Transverse colon (tissue), 4 donors: ENCODE data around the gene MARCO. TPM values are rescaled to one million over a fixed set of nuclear protein-coding genes. Genes with fewer than 3 reads are reported as not detected.
"Not testable (repeated sequence)": the region's sequence is repeated elsewhere in the genome, so short reads cannot be mapped to it uniquely, and the experiment has no call there.

ENCODE experiments used
- DNase-seq: peaks from one replicate; pipeline ENCODE4 v3.0.0-alpha.2; 2019
- H3K27ac ChIP-seq, 4 donors: fragments of 200-600 bp; sonication (generic); 2 replicates each; pipeline ENCODE4 v1.5.1; 2016 to 2018; ENCODE audit warnings: inconsistent platforms in 4 of 4
- H3K27me3 ChIP-seq: fragments of 200-600 bp; sonication (generic); 2 replicates; pipeline ENCODE4 v1.5.1; 2017; ENCODE audit warnings: inconsistent platforms
- H3K36me3 ChIP-seq, 4 donors: fragments of 200-600 bp; sonication (generic); 2 replicates each; pipeline ENCODE4 v1.5.1; 2017 to 2019; ENCODE audit warnings: inconsistent platforms in 4 of 4
- H3K4me1 ChIP-seq, 4 donors: fragments of 200-600 bp; sonication (generic); 2 replicates each; pipeline ENCODE4 v1.5.1; 2017 to 2020; ENCODE audit warnings: inconsistent platforms in 4 of 4
- H3K4me3 ChIP-seq, 4 donors: fragments of 200-600 bp; sonication (generic); 1 replicate in 1 of 4; 2 replicates in 3 of 4; pipeline versions ENCODE4 v1.5.1 to v1.6.1; 2017 to 2019; ENCODE audit warnings: inconsistent platforms in 4 of 4
- H3K9me3 ChIP-seq, 2 donors: fragments of 200-600 bp; sonication (generic); 2 replicates each; pipeline ENCODE4 v1.5.1; 2017 to 2019; ENCODE audit warnings: inconsistent platforms in 2 of 2
- CTCF ChIP-seq, 5 experiments: fragments of 200-600 bp in 3 of 5; fragments of 450-650 bp in 2 of 5; sonication (generic) in 3 of 5; IDR thresholded peaks; 1 replicate in 2 of 5; 2 replicates in 3 of 5; pipeline ENCODE4 v1.5.1; 2016 to 2017; ENCODE audit warnings: antibody characterized with exemption in 5 of 5, inconsistent platforms in 3 of 5, mild to moderate bottlenecking in 2 of 5, moderate library complexity in 1 of 5
- EP300 ChIP-seq: sonication (generic); formaldehyde crosslinking; IDR thresholded peaks from one replicate; pipeline ENCODE4 v1.6.1; 2017; ENCODE audit warnings: antibody characterized with exemption, low read depth
- POLR2A ChIP-seq: fragments of 450-650 bp; IDR thresholded peaks from one replicate; pipeline ENCODE4 v1.6.1; 2016; ENCODE audit warnings: antibody characterized with exemption, mild to moderate bottlenecking, moderate library complexity
- POLR2AphosphoS5 ChIP-seq, 3 donors: sonication (generic); formaldehyde crosslinking; IDR thresholded peaks; one replicate each; pipeline ENCODE4 v1.6.1; 2016; ENCODE audit warnings: antibody characterized with exemption in 3 of 3
- WGBS, 2 donors: methylation state at CpG; one replicate each; pipeline ENCODE4 v1.1.5; 2018; ENCODE audit warnings: low coverage in 1 of 2; 5-methylcytosine and 5-hydroxymethylcytosine counted together
- in situ Hi-C, 4 donors: fragments of 200-750 bp; cut with MboI; loops; one replicate each; pipeline versions ENCODE4 v1.15.0 to v1.15.1; 2017; ENCODE audit warnings: low sequenced_read_pairs in 3 of 4, low pct_ligation_motif_present in 1 of 4, low pct_unique_long_range_greater_than_20kb in 1 of 4
- intact Hi-C: fragments of 100-400 bp; cut with DNase I; formaldehyde crosslinking; loops from one replicate; pipeline ENCODE4 v1.15.1; 2023; ENCODE audit warnings: low total_unique reads
- total RNA-seq, 4 donors: library from RNA; depleted of rRNA; stranded (reverse); fragments of >200 nt; gene quantifications; one replicate each; pipeline ENCODE4 v1.1.0, GENCODE V29; 2016

The MARCO gene
- total RNA-seq, 4 donors from 2014 or later, result 1.9 to 47.0 (median 4.4) TPM

- Histone ChIP-seq H3K36me3 (no peaks in the 10 kb centered on the region), H3K9me3 (no peaks in the 10 kb centered on the region), H3K27me3 (peaks cover 6% of the 10 kb centered on the region), H3K4me1 (no peaks in the 10 kb centered on the region), H3K27ac (no peak overlapping the region), H3K4me3 (no peak overlapping the region)
- intact Hi-C loops, result no loop called here
- TF ChIP-seq POLR2A (no peak), CTCF (IDR thresholded peaks at IDR 0.05) (peak in 2 of 5 experiments; percentile 24 to 39), EP300 (no peak)
- WGBS, 2 donors, result 55 to 72% methylated on average over 5 to 13 of the region's 13 CpGs
- DNase-seq, result peak; percentile 18
- in situ Hi-C loops, result no loop called here
These were observed 86.6 kb downstream of the MARCO start for GRCh38 chr2:119028327-119029174.

GRCh38 chr2:119029297-119029696, 87.3 kb downstream of the MARCO start:
- Histone ChIP-seq H3K36me3 (no peaks in the 10 kb centered on the region), H3K27me3 (peaks cover 6% of the 10 kb centered on the region), H3K4me3 (no peak overlapping the region), H3K27ac (no peak overlapping the region), H3K9me3 (no peaks in the 10 kb centered on the region), H3K4me1 (no peaks in the 10 kb centered on the region)
- intact Hi-C loops, result no loop called here
- no peak for DNase-seq
- TF ChIP-seq EP300, result no peak
- no peak for TF ChIP-seq CTCF (IDR thresholded peaks at IDR 0.05)
- no peak for TF ChIP-seq POLR2A
- no peak for TF ChIP-seq POLR2AphosphoS5 (IDR thresholded peaks at IDR 0.05)
- 75 to 88% methylated on average over 3 to 5 of the region's 5 CpGs for WGBS, 2 donors
- in situ Hi-C loops, result no loop called here

GRCh38 chr2:119037922-119038321, 95.9 kb downstream of the MARCO start:
- H3K4me1 ChIP-seq, H3K36me3 ChIP-seq, in situ Hi-C loops, H3K27ac ChIP-seq, H3K27me3 ChIP-seq, DNase-seq, intact Hi-C loops, H3K4me3 ChIP-seq, H3K9me3 ChIP-seq: not testable (repeated sequence)
- WGBS, 2 donors, result 55 to 60% methylated on average over 1 to 5 of the region's 5 CpGs

GRCh38 chr2:119040730-119041129, 98.7 kb downstream of the MARCO start:
- 75 to 84% methylated on average over 11 of the region's 11 CpGs for WGBS, 2 donors
- no peak for DNase-seq
- in situ Hi-C loops (no loop called here), intact Hi-C loops (no loop called here)
- Histone ChIP-seq H3K9me3 (no peaks in the 10 kb centered on the region), H3K27ac (no peak overlapping the region), H3K4me1 (no peaks in the 10 kb centered on the region), H3K27me3 (peaks cover 7% of the 10 kb centered on the region), H3K4me3 (no peak overlapping the region), H3K36me3 (no peaks in the 10 kb centered on the region)
- TF ChIP-seq POLR2AphosphoS5 (IDR thresholded peaks at IDR 0.05) (no peak), POLR2A (no peak), CTCF (IDR thresholded peaks at IDR 0.05) (no peak), EP300 (no peak)

Other genes starting within 250 kb of the MARCO start
- gene EN1, start 94.5 kb upstream of the MARCO start, total RNA-seq, result not detected
- gene C1QL2, start 216.6 kb downstream of the MARCO start, total RNA-seq, result not detected